T47D (cell line): ENCODE data around the gene TFEB.

Experiments
- DNase-seq, 2 experiments: peaks; one replicate each; pipeline versions ENCODE4 v3.0.0 to v3.0.0-alpha.2; 2011 to 2012; ENCODE audit warnings: low read depth in 1 of 2, low spot score in 1 of 2
- JUND ChIP-seq: IDR thresholded peaks from 2 replicates; pipeline ENCODE4 v1.6.1; 2012; ENCODE audit warnings: low read depth
- in situ Hi-C: cut with HindIII; loops from 2 replicates; pipeline ENCODE4 v1.10.0; 2016; ENCODE audit warnings: low sequenced_read_pairs, low pct_unique_long_range_greater_than_20kb

The TFEB gene

DNA sequence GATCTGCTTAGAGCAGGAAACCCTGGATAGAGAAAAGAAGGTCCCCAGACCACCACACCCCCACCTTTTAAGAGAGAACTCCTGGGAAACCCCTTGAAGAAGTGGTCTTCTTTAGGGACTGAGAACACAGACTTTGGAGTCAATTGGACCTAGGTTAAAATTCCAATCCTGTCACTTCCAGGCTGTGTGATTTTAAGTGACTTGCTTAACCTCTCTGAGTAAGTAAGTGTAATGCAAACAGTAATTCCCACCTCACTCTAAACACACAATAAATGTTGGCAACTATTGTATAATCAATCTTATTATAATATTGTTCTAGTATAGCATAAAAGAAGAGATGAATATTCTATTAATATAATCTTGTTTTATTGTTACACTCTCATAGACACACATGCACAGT lies 3.3 kb downstream of the TFEB start:
- TF ChIP-seq JUND: no peak
- no peak for DNase-seq
- in situ Hi-C loops: no loop called here

- in situ Hi-C loops: no loop called here
- DNase-seq: no peak
- no peak for TF ChIP-seq JUND
These were observed 3.8 kb downstream of the TFEB start for GRCh38 chr6:41731561-41732086.

- no peak for TF ChIP-seq JUND
- DNase-seq: no peak
- in situ Hi-C loops: no loop called here
These were observed 4.6 kb downstream of the TFEB start for GRCh38 chr6:41730531-41731436.

DNA sequence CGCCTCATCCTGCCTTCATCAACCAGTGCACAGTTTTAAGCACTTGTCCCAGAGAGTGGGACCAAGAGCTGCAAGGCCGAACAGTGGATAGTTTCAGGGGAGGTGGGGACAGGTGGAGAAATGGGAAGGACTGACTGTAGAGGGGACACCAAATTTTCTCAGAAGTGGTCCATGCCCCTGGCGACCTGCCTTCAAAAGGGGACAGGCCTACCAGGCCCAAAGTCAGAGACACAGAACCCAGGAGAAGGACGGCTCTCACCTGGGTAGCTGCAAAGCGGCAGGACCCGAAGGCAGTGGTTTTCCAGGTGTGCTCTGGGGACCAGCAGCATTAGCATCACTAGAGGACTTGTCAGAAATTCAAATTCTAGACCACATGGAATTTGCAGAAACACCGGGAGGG lies 5.8 kb downstream of the TFEB start:
- no peak for DNase-seq
- no peak for TF ChIP-seq JUND
- in situ Hi-C loops: no loop called here

GRCh38 chr6:41728954-41729353 lies 6.5 kb downstream of the TFEB start:
- in situ Hi-C loops: no loop called here
- no peak for DNase-seq
- TF ChIP-seq JUND: no peak

DNA sequence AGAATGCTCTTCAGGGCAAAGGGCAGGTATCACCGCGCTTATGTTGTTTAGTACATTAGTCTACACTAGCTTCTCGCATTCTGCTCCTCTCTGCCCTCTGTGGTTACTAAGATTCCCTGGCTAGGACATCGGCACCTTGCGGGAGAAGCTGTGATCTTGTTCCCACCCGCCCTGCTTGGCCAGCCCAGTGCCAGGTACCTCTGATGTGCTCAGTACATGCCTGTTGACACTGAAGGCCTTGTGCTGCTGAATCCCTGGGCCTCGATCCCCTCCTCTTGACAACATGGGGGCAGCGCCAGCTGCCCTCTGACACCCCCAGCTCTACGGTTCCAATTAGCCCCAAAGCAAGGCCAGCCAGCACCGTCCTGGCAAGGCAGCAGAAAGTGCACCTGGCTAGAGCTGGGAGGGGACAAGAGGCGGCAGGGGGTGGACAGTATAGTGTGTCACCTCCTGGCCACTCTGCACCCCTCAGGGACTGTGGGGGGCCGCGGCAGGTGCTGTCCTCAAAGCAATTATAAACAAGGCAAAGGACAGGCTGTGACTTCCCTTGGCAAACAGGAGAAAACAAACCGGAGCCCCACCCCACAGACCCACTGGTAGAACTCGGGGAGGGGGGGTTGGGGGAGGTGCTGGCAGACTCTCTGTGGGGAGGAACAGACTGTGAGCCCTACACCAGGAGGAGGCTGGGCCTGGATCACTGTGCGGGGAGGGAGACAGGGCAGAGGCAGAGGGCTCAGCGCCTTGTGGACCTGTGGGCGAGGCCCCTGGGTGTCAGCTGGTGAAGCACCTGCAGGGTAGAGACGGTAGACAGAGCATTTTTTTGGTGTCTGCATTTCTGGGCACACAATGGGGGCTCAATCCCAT lies 7.1 kb downstream of the TFEB start:
- DNase-seq: no peak
- in situ Hi-C loops: no loop called here
- TF ChIP-seq JUND: no peak

DNA sequence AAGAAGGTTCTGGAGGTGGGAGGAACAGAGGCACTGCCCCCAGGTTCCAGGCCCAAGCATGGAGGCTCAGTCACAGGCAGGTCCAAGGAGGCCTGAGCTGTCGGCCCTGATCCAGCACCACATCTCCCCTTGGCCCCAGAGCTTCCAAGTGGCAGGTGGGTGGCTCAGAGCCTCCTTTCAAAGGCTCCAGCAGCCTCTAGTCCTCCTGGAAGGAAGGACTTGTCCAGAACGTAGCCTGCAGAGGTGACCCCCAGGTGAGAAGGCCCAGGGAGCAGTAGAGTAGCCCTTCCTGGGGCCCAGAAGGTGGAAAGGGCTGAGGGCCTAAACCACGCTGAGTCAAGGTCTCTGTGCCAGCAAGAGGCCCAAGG lies 7.7 kb downstream of the TFEB start:
- in situ Hi-C loops: no loop called here
- TF ChIP-seq JUND: no peak

DNA sequence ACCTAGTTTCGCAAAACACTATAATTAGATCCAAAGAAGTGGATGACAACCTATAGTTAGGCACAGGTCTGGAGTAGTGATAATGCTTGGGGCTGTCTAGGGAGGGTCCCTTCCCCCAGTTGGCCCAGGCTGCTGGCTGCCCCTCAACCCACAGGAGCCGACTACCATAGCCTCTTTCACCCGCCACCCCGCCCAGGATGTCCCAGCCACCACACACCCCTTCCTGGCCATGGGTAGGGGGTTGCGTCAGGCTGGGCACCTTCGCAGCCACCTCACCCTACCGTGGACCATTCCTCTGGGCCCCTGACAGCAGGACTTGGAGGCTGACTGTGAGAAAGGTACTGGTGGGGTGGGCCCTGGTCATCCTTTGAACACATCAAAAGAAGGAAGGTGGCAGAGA lies 8.5 kb downstream of the TFEB start:
- in situ Hi-C loops: no loop called here
- TF ChIP-seq JUND: no peak
- no peak for DNase-seq

More for the DNA sequence above, 7.7 kb downstream of the TFEB start:
- no peak for DNase-seq

- DNase-seq: no peak
- no peak for TF ChIP-seq JUND
- in situ Hi-C loops: no loop called here
These were observed 10.6 kb downstream of the TFEB start for GRCh38 chr6:41724586-41725501.

DNA sequence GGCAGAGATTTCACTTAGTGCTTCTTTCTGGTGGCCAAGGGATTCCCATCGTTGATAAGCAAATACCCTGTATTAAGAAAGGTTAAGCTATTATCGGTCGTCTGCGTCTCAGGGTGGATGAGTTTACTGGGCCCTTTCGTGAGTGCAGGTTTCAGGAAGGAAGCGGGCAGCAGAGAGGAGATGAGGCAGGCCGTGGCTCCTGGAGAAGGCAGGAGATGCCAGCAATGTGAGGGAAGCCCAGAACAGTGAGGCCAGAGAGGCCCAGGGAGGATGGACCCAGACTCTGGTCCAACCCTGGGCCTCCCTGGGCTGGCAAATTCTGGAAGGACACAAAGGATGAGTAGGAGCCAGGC lies 11.2 kb downstream of the TFEB start:
- no peak for DNase-seq
- in situ Hi-C loops: no loop called here
- no peak for TF ChIP-seq JUND

- no peak for TF ChIP-seq JUND
- in situ Hi-C loops: no loop called here
- no peak for DNase-seq
These were observed 11.7 kb downstream of the TFEB start for GRCh38 chr6:41723530-41724227.
